ENCODE measurements around the gene SLIT3.

Gene SLIT3

GRCh38 chr5:168944004-168944403 is 356.9 kb downstream of the SLIT3 start:
- DNase-seq = no peak

- DNase-seq = no peak
Measured at GRCh38 chr5:168943091-168943884, 357.7 kb downstream of the SLIT3 start.

- DNase-seq = no peak
Measured at GRCh38 chr5:168941901-168942300, 359.0 kb downstream of the SLIT3 start.

GRCh38 chr5:168940712-168941111 is 360.2 kb downstream of the SLIT3 start:
- DNase-seq = no peak

- DNase-seq = no peak
Measured at GRCh38 chr5:168939887-168940544, 360.9 kb downstream of the SLIT3 start.

GRCh38 chr5:168939156-168939800 is 361.7 kb downstream of the SLIT3 start:
- DNase-seq = no peak

- DNase-seq = no peak
Measured at GRCh38 chr5:168936511-168936910, 364.4 kb downstream of the SLIT3 start.

GRCh38 chr5:168935183-168935582 is 365.8 kb downstream of the SLIT3 start:
- DNase-seq = no peak

- no peak for DNase-seq
Measured at GRCh38 chr5:168934169-168934568, 366.8 kb downstream of the SLIT3 start.

GRCh38 chr5:168932400-168933189 is 368.3 kb downstream of the SLIT3 start:
- DNase-seq = no peak

- no peak for DNase-seq
Measured at GRCh38 chr5:168931638-168932345, 369.1 kb downstream of the SLIT3 start.

- DNase-seq = no peak
Measured at GRCh38 chr5:168929656-168930055, 371.3 kb downstream of the SLIT3 start.

GRCh38 chr5:168925160-168925559 is 375.8 kb downstream of the SLIT3 start:
- DNase-seq = no peak

GRCh38 chr5:168921147-168921866 is 379.6 kb downstream of the SLIT3 start:
- no peak for DNase-seq

GRCh38 chr5:168920019-168920810 is 380.7 kb downstream of the SLIT3 start:
- DNase-seq = no peak

GRCh38 chr5:168917947-168918600 is 382.9 kb downstream of the SLIT3 start:
- DNase-seq = no peak

GRCh38 chr5:168916852-168917251 is 384.1 kb downstream of the SLIT3 start:
- no peak for DNase-seq

- DNase-seq = no peak
Measured at GRCh38 chr5:168916266-168916665, 384.7 kb downstream of the SLIT3 start.

GRCh38 chr5:168914491-168914890 is 386.4 kb downstream of the SLIT3 start:
- DNase-seq = no peak

GRCh38 chr5:168910874-168911273 is 390.1 kb downstream of the SLIT3 start:
- no peak for DNase-seq

All from activated CD8-positive, alpha-beta memory T cell treated with anti-CD3 and anti-CD28 coated beads for 24 hours (primary cell).